Naive thymus-derived CD8-positive, alpha-beta T cell (primary cell): Measurements from ENCODE around the gene RNPEPL1. TPM values are rescaled to one million over a fixed set of nuclear protein-coding genes. Genes with fewer than 3 reads are reported as not detected.

ENCODE experiments used
- ATAC-seq, 2 donors: fragments of 150-1000 bp; cut with Tn5 transposase in 1 of 2; sonication (Bioruptor Pico), chemical (Tn5 transposase) in 1 of 2; 1 replicate in 1 of 2; 2 replicates in 1 of 2; pipeline ENCODE4 v1.10.0; 2021; ENCODE audit warnings: mild to moderate bottlenecking in 2 of 2, moderate library complexity in 2 of 2
- POLR2A ChIA-PET: fragments of 350-600 bp; sonication (Branson Sonifier 250); formaldehyde crosslinking; loops from one replicate; lab custom pipeline; 2021; ENCODE audit warnings: antibody characterized with exemption; lab: Charles Lee
- DNase-seq, 10 donors: peaks; one replicate each; pipeline versions ENCODE4 v3.0.0 to v3.0.0-alpha.2; 2020 to 2022
- H3K27ac Mint-ChIP-seq, 10 donors: one replicate each; pipeline ENCODE4 v1.8.0; 2020 to 2022; ENCODE audit warnings: mild to moderate bottlenecking in 10 of 10, mixed read lengths in 10 of 10, moderate library complexity in 4 of 10, inconsistent platforms in 1 of 10
- H3K27me3 Mint-ChIP-seq, 5 donors: one replicate each; pipeline ENCODE4 v1.8.0; 2021 to 2022; ENCODE audit warnings: mixed read lengths in 5 of 5
- H3K36me3 Mint-ChIP-seq, 3 donors: one replicate each; pipeline ENCODE4 v1.8.0; 2020 to 2022; ENCODE audit warnings: mixed read lengths in 3 of 3, mild to moderate bottlenecking in 2 of 3, inconsistent platforms in 1 of 3
- H3K4me1 Mint-ChIP-seq, 4 donors: one replicate each; pipeline ENCODE4 v1.8.0; 2021 to 2022; ENCODE audit warnings: mixed read lengths in 4 of 4
- H3K4me3 Mint-ChIP-seq, 10 donors: one replicate each; pipeline ENCODE4 v1.8.0; 2020 to 2022; ENCODE audit warnings: mild to moderate bottlenecking in 10 of 10, mixed read lengths in 10 of 10, moderate library complexity in 6 of 10, inconsistent platforms in 1 of 10
- H3K9me3 Mint-ChIP-seq, 9 donors: one replicate each; pipeline ENCODE4 v1.8.0; 2020 to 2022; ENCODE audit warnings: mixed read lengths in 9 of 9, mild to moderate bottlenecking in 3 of 9, inconsistent platforms in 1 of 9, moderate library complexity in 1 of 9
- polyA plus RNA-seq, 3 donors: library from polyadenylated mRNA; unstranded; fragments of 300-500 nt; fragmentation: Illumina TruSeq; gene quantifications; one replicate each; pipeline ENCODE4 v1.2.3, GENCODE V29; 2021
- total RNA-seq, 8 experiments: library from RNA in 2 of 8; stranded (reverse) in 2 of 8; gene quantifications; one replicate each; pipeline ENCODE4 v1.2.3 and lab custom pipeline; 2021 to 2026

The RNPEPL1 gene
- total and polyA plus RNA-seq, 5 experiments from 2014 or later, result 17.8 to 123 (median 67.0) TPM

- Mint-ChIP-seq H3K27me3 (no peaks in the 10 kb centered on the region), H3K27ac (peak overlapping the region in 1 of 10 donors; percentile 9), H3K36me3 (peaks cover 0 to 23% (median 0%) of the 10 kb centered on the region in 3 donors), H3K4me3 (no peak overlapping the region), H3K4me1 (peaks cover 26 to 57% (median 29%) of the 10 kb centered on the region in 4 donors), H3K9me3 (no peaks in the 10 kb centered on the region)
- no peak for ATAC-seq
- DNase-seq, result peak in 1 of 10 donors; percentile 55
- POLR2A ChIA-PET, result interaction anchor here (1.2 kb wide), 1 partner anchor 11 kb away, joined by 3 read pairs; no protein-coding TSS in a partner anchor
These were observed 22.4 kb downstream of the RNPEPL1 start for GRCh38 chr2:240590681-240591111.

GRCh38 chr2:240591226-240591625, 22.9 kb downstream of the RNPEPL1 start:
- H3K4me1 Mint-ChIP-seq, result peaks cover 22 to 55% (median 25%) of the 10 kb centered on the region in 4 donors
- POLR2A ChIA-PET, result interaction anchor here (1.0 to 1.2 kb wide), 2 partner anchors 11 to 33 kb away, joined by 3 read pairs; no protein-coding TSS in a partner anchor
- no peaks in the 10 kb centered on the region for H3K27me3 Mint-ChIP-seq
- peaks cover 0 to 27% (median 0%) of the 10 kb centered on the region in 3 donors for H3K36me3 Mint-ChIP-seq
- no peak for ATAC-seq
- no peak for DNase-seq
- H3K4me3 Mint-ChIP-seq, result no peak overlapping the region
- H3K27ac Mint-ChIP-seq, result peak overlapping the region in 1 of 10 donors; percentile 66
- no peaks in the 10 kb centered on the region for H3K9me3 Mint-ChIP-seq

DNA sequence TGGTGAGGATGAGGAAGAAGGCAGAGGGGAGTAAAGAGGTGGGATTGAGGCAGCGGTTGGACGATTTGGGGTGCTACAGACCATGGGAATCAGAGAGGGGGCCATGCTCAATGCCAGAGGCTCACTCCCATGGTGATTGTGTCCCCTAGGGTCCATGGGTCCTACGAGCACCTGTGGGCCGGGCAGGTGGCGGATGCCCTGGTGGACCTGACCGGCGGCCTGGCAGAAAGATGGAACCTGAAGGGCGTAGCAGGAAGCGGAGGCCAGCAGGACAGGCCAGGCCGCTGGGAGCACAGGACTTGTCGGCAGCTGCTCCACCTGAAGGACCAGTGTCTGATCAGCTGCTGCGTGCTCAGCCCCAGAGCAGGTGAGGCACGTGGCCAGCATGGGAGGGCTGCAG, 23.5 kb downstream of the RNPEPL1 start:
- peaks cover 0 to 27% (median 0%) of the 10 kb centered on the region in 3 donors for H3K36me3 Mint-ChIP-seq
- peaks cover 22 to 55% (median 25%) of the 10 kb centered on the region in 4 donors for H3K4me1 Mint-ChIP-seq
- no peak overlapping the region for H3K4me3 Mint-ChIP-seq
- H3K9me3 Mint-ChIP-seq, result no peaks in the 10 kb centered on the region
- DNase-seq, result peak in 1 of 10 donors; percentile 32
- no peaks in the 10 kb centered on the region for H3K27me3 Mint-ChIP-seq
- POLR2A ChIA-PET, result interaction anchor here (0.6 to 1.0 kb wide), 2 partner anchors 32 to 733 kb away, joined by 3 to 7 read pairs; no protein-coding TSS in a partner anchor
- no peak overlapping the region for H3K27ac Mint-ChIP-seq
- no peak for ATAC-seq

- peak in 1 of 10 donors; percentile 36 for DNase-seq
- H3K9me3 Mint-ChIP-seq, result no peaks in the 10 kb centered on the region
- no peak overlapping the region for H3K4me3 Mint-ChIP-seq
- ATAC-seq, result no peak
- H3K27ac Mint-ChIP-seq, result no peak overlapping the region
- POLR2A ChIA-PET, result no interaction called here
- H3K36me3 Mint-ChIP-seq, result peaks cover 0 to 30% (median 0%) of the 10 kb centered on the region in 3 donors
- H3K27me3 Mint-ChIP-seq, result no peaks in the 10 kb centered on the region
- peaks cover 10 to 44% (median 16%) of the 10 kb centered on the region in 4 donors for H3K4me1 Mint-ChIP-seq
These were observed 24.9 kb downstream of the RNPEPL1 start for GRCh38 chr2:240593026-240593702.

- POLR2A ChIA-PET, result interaction anchor here (1.2 kb wide), 1 partner anchor 22 kb away, joined by 3 read pairs; no protein-coding TSS in a partner anchor
- Mint-ChIP-seq H3K4me1 (peaks cover 3 to 37% (median 9%) of the 10 kb centered on the region in 4 donors), H3K36me3 (peaks cover 0 to 24% (median 0%) of the 10 kb centered on the region in 3 donors), H3K4me3 (no peak overlapping the region), H3K27ac (no peak overlapping the region), H3K27me3 (no peaks in the 10 kb centered on the region), H3K9me3 (no peaks in the 10 kb centered on the region)
- ATAC-seq (no peak), DNase-seq (peak in 1 of 10 donors; percentile 60)
These were observed 25.6 kb downstream of the RNPEPL1 start for GRCh38 chr2:240593703-240594451.

- Mint-ChIP-seq H3K27me3 (no peaks in the 10 kb centered on the region), H3K9me3 (no peaks in the 10 kb centered on the region), H3K4me1 (peaks cover 0 to 30% (median 5%) of the 10 kb centered on the region in 4 donors), H3K27ac (peak overlapping the region in 1 of 10 donors; percentile 38), H3K4me3 (no peak overlapping the region), H3K36me3 (peaks cover 0 to 27% (median 0%) of the 10 kb centered on the region in 3 donors)
- POLR2A ChIA-PET, result interaction anchor here (1.1 to 1.2 kb wide), 2 partner anchors 23 to 81 kb away, joined by 3 read pairs; no protein-coding TSS in a partner anchor
- DNase-seq, result peak in 1 of 10 donors; percentile 60
- ATAC-seq, result no peak
These were observed 26.5 kb downstream of the RNPEPL1 start for GRCh38 chr2:240594511-240595380.

DNA sequence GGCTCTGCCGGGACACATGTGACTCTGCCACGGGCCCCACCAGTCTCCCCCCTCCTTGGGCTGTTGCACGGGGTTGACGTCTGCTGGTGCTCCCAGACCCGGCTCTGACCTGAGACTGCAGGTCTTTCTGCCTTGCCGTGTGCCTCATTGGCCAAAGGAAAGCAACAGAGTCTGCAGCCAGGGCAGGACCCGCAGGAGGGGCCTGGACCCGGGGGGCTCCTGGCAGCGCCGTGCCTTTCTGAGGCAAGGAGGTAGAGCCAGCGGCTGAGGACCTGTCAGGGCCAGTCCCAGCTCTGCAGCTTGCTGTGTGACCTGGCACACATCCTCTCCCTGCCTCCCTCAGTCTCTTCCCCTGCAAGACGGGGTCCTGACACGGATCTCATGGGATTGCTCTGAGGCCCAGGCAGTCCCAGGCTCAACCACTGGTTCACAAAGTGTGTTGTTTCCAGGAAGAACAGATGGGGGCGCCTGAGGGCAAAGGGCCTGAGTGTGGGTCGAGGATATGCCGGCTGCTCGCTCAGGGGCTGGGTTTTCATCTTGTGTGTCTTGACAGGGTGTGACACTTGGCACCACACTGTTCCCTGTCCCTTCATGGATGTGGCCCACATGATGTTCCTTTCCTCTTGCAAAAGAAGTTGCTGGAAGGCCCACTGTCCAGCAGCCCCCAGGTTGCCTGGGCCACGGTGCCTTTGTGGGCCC, 27.2 kb downstream of the RNPEPL1 start:
- POLR2A ChIA-PET, result interaction anchor here (1.1 to 1.2 kb wide), 2 partner anchors 23 to 81 kb away, joined by 3 read pairs; no protein-coding TSS in a partner anchor
- H3K36me3 Mint-ChIP-seq, result peaks cover 0 to 28% (median 0%) of the 10 kb centered on the region in 3 donors
- no peaks in the 10 kb centered on the region for H3K9me3 Mint-ChIP-seq
- peaks cover 0 to 25% (median 5%) of the 10 kb centered on the region in 4 donors for H3K4me1 Mint-ChIP-seq
- peak overlapping the region in 4 of 10 donors; percentile 16 to 65 (median 52) for H3K27ac Mint-ChIP-seq
- H3K27me3 Mint-ChIP-seq, result no peaks in the 10 kb centered on the region
- ATAC-seq, result peak; percentile 50 to 68
- H3K4me3 Mint-ChIP-seq, result no peak overlapping the region
- DNase-seq, result peak in 8 of 10 donors; percentile 13 to 69 (median 47)

DNA sequence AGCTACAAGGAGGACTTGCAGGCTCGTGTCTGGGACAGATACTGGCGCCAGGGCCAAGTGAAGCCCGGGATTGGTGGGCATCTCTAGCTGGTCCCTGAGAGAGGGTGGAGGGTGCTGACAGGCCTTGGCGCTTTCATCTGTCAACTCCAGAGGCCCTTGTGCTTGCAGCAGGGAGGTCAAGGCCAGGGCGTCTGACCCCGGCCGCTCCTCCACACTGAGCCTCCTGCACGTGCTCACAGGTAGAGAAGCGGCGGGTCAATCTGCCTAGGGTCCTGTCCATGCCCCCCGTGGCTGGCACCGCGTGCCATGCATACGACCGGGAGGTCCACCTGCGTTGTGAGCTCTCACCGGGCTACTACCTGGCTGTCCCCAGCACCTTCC, 27.8 kb downstream of the RNPEPL1 start:
- Mint-ChIP-seq H3K27me3 (no peaks in the 10 kb centered on the region), H3K9me3 (no peaks in the 10 kb centered on the region), H3K36me3 (peaks cover 0 to 26% (median 0%) of the 10 kb centered on the region in 3 donors), H3K4me3 (no peak overlapping the region), H3K27ac (peak overlapping the region in 4 of 10 donors; percentile 16 to 65 (median 52)), H3K4me1 (peaks cover 0 to 22% (median 5%) of the 10 kb centered on the region in 4 donors)
- ATAC-seq (no peak), DNase-seq (no peak)
- POLR2A ChIA-PET, result no interaction called here

GRCh38 chr2:240596491-240596931, 28.2 kb downstream of the RNPEPL1 start:
- Mint-ChIP-seq H3K9me3 (no peaks in the 10 kb centered on the region), H3K27me3 (no peaks in the 10 kb centered on the region), H3K4me1 (peaks cover 0 to 18% (median 2%) of the 10 kb centered on the region in 4 donors), H3K27ac (no peak overlapping the region), H3K36me3 (peaks cover 0 to 21% (median 0%) of the 10 kb centered on the region in 3 donors), H3K4me3 (no peak overlapping the region)
- POLR2A ChIA-PET, result no interaction called here
- no peak for ATAC-seq
- DNase-seq, result peak in 1 of 10 donors; percentile 53

DNA sequence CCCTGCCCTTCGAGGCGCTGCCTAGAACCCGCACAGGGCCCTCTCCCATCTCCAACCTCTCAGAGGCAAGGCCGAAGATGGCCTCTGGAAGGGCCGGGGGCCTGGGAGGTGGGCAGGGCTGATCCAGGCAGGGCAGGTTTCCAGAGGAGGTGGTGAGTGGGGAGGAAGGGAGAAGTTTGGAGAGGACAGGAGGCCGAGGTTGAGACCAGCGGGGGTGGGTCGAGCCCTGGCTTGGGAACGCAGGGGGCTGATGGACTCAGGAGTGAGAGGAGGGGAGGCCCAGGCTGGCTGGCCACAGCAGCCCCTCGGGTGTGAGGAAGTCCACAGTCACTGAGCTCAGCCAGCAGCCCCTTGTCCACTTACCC, 28.8 kb downstream of the RNPEPL1 start:
- Mint-ChIP-seq H3K27me3 (no peaks in the 10 kb centered on the region), H3K27ac (no peak overlapping the region), H3K4me1 (peaks cover 0 to 17% (median under 1%) of the 10 kb centered on the region in 4 donors), H3K36me3 (peaks cover 0 to 18% (median 0%) of the 10 kb centered on the region in 3 donors), H3K4me3 (no peak overlapping the region), H3K9me3 (no peaks in the 10 kb centered on the region)
- no peak for ATAC-seq
- POLR2A ChIA-PET, result no interaction called here
- peak in 1 of 10 donors; percentile 16 for DNase-seq

DNA sequence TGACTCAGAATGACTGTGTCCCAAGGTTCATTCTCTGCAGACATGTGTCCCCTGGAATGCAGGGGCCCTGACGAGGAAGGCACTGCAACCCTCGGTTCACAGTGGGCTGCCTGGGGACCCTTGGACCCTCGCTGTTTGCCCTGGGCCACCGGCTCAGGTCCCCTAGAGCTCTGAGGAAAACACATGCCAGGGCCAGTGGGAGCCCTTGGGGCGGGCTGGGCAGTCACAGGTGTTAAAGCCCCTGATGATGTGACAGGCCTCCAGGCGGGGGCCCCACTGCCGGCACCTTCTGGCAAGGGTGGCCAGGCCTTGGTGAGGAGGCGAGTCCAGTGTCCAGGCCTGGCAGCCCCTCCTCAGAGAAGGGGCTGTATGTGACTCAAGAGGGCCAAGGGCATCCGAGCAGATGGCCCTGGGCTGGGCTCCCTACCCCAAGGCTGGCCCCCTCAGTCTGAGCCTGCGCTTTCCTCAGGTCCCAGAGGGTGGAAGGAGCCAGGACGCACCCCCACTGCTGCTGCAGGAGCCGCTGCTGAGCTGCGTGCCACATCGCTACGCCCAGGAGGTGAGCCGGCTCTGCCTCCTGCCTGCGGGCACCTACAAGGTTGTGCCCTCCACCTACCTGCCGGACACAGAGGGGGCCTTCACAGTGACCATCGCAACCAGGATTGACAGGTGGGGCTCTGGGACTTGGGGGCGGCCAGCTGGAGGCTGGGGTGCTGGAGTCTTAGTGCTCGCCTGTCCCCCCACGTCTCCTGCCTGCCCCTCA, 29.3 kb downstream of the RNPEPL1 start:
- Mint-ChIP-seq H3K27me3 (no peaks in the 10 kb centered on the region), H3K4me1 (peaks cover 0 to 13% (median under 1%) of the 10 kb centered on the region in 4 donors), H3K36me3 (peaks cover 0 to 16% (median 0%) of the 10 kb centered on the region in 3 donors), H3K27ac (no peak overlapping the region), H3K9me3 (no peaks in the 10 kb centered on the region), H3K4me3 (no peak overlapping the region)
- ATAC-seq, result no peak
- POLR2A ChIA-PET, result no interaction called here
- DNase-seq, result peak in 1 of 10 donors; percentile 30
